Measurements from ENCODE around the gene MARF1. TPM values are rescaled to one million over a fixed set of nuclear protein-coding genes. Genes with fewer than 3 reads are reported as not detected.

Gene MARF1
- total and polyA plus RNA-seq, 9 of the 15 experiments (the other 6 are each of a cell fraction or from before 2014, with no cell fraction given) = 4.7 to 33.2 (median 11.7) TPM

- TF ChIP-seq SMARCB1 (IDR thresholded peaks at IDR 0.05; ENCODE audit: insufficient read length, low read depth) (no peak), ZBTB17 (CRISPR knock-in tag; IDR thresholded peaks at IDR 0.05) (no peak)
Measured at GRCh38 chr16:15544405-15544804, 98.5 kb downstream of the MARF1 start (continued).

MicroRNAs encoded within 50 kb of the gene (microRNA counts, 767-probe panel; counts per million panel counts)
- 3,416 counts per million, percentile 74 among the panel's probes with 10 or more counts for microRNA hsa-miR-484

Other genes with a start within 250 kb of the MARF1 start
- not detected in 2 replicates for gene MPV17L, start 247.4 kb downstream of the MARF1 start, total RNA-seq (2014; rRNA removed)
- gene MPV17L, start 247.4 kb downstream of the MARF1 start, total RNA-seq (2014; rRNA removed; fragmentation: Illumina TruSeq; extraction: Trizol) = not detected in 2 replicates
- gene MPV17L, start 247.4 kb downstream of the MARF1 start, total RNA-seq (2015; rRNA removed; fragmentation: Illumina TruSeq; extraction: Trizol) = not detected in 2 replicates
- gene MPV17L, start 247.4 kb downstream of the MARF1 start, total RNA-seq (2021) = 0.11 TPM in 1 of 2 replicates, not detected in the other
- not detected in 2 replicates for gene MPV17L, start 247.4 kb downstream of the MARF1 start, polyA plus RNA-seq (2011; rRNA removed)
- gene MPV17L, start 247.4 kb downstream of the MARF1 start, polyA plus RNA-seq (2014; fragmentation: Illumina TruSeq; extraction: Trizol) = not detected in 2 replicates
- not detected for gene MPV17L, start 247.4 kb downstream of the MARF1 start, polyA plus RNA-seq (2014; fragmentation: Nextera tagmentation; extraction: Ambion mirVana)
- not detected in 2 replicates for gene MPV17L, start 247.4 kb downstream of the MARF1 start, polyA plus RNA-seq (2014; rRNA removed)
- gene BMERB1, start 208.6 kb downstream of the MARF1 start, total RNA-seq (2014; rRNA removed) = 1.1 and 2.9 TPM in 2 replicates
- 0.47 and 1.3 TPM in 2 replicates for gene BMERB1, start 208.6 kb downstream of the MARF1 start, total RNA-seq (2014; rRNA removed; fragmentation: Illumina TruSeq; extraction: Trizol)
- gene BMERB1, start 208.6 kb downstream of the MARF1 start, total RNA-seq (2015; rRNA removed; fragmentation: Illumina TruSeq; extraction: Trizol) = 0.75 and 0.94 TPM in 2 replicates
- gene BMERB1, start 208.6 kb downstream of the MARF1 start, total RNA-seq (2021) = 0.98 and 1.5 TPM in 2 replicates
- gene BMERB1, start 208.6 kb downstream of the MARF1 start, polyA plus RNA-seq (2011; rRNA removed) = 0.91 and 1.2 TPM in 2 replicates
- gene BMERB1, start 208.6 kb downstream of the MARF1 start, polyA plus RNA-seq (2014; fragmentation: Illumina TruSeq; extraction: Trizol) = 1.4 and 1.7 TPM in 2 replicates
- gene BMERB1, start 208.6 kb downstream of the MARF1 start, polyA plus RNA-seq (2014; fragmentation: Nextera tagmentation; extraction: Ambion mirVana) = under 1 TPM; 0.29 to 0.31 TPM
- gene BMERB1, start 208.6 kb downstream of the MARF1 start, polyA plus RNA-seq (2014; rRNA removed) = 1.3 and 1.8 TPM in 2 replicates
- 27.5 and 28.2 TPM in 2 replicates for gene NDE1, start 7.1 kb upstream of the MARF1 start, total RNA-seq (2014; rRNA removed)
- gene NDE1, start 7.1 kb upstream of the MARF1 start, total RNA-seq (2014; rRNA removed; fragmentation: Illumina TruSeq; extraction: Trizol) = 34.7 and 43.9 TPM in 2 replicates
- gene NDE1, start 7.1 kb upstream of the MARF1 start, total RNA-seq (2015; rRNA removed; fragmentation: Illumina TruSeq; extraction: Trizol) = 29.0 and 30.0 TPM in 2 replicates
- 48.2 and 59.9 TPM in 2 replicates for gene NDE1, start 7.1 kb upstream of the MARF1 start, total RNA-seq (2021)
- gene NDE1, start 7.1 kb upstream of the MARF1 start, polyA plus RNA-seq (2011; rRNA removed) = 21.7 and 24.8 TPM in 2 replicates
- gene NDE1, start 7.1 kb upstream of the MARF1 start, polyA plus RNA-seq (2014; fragmentation: Illumina TruSeq; extraction: Trizol) = 39.2 and 40.4 TPM in 2 replicates
- gene NDE1, start 7.1 kb upstream of the MARF1 start, polyA plus RNA-seq (2014; fragmentation: Nextera tagmentation; extraction: Ambion mirVana) = 1 to 10 TPM; 3.1 to 3.6 TPM
- gene NDE1, start 7.1 kb upstream of the MARF1 start, polyA plus RNA-seq (2014; rRNA removed) = 31.0 and 32.2 TPM in 2 replicates
- gene MYH11, start 213.9 kb upstream of the MARF1 start, total RNA-seq (2014; rRNA removed) = 0.05 TPM in 1 of 2 replicates, not detected in the other
- not detected in 2 replicates for gene MYH11, start 213.9 kb upstream of the MARF1 start, total RNA-seq (2014; rRNA removed; fragmentation: Illumina TruSeq; extraction: Trizol)
- gene MYH11, start 213.9 kb upstream of the MARF1 start, total RNA-seq (2015; rRNA removed; fragmentation: Illumina TruSeq; extraction: Trizol) = not detected in 2 replicates
- gene MYH11, start 213.9 kb upstream of the MARF1 start, total RNA-seq (2021) = 0.47 and 0.78 TPM in 2 replicates
- not detected in 2 replicates for gene MYH11, start 213.9 kb upstream of the MARF1 start, polyA plus RNA-seq (2011; rRNA removed)
- gene MYH11, start 213.9 kb upstream of the MARF1 start, polyA plus RNA-seq (2014; fragmentation: Illumina TruSeq; extraction: Trizol) = 0.03 TPM in 1 of 2 replicates, not detected in the other
- under 1 TPM; 0.07 to 0.10 TPM for gene MYH11, start 213.9 kb upstream of the MARF1 start, polyA plus RNA-seq (2014; fragmentation: Nextera tagmentation; extraction: Ambion mirVana)
- gene MYH11, start 213.9 kb upstream of the MARF1 start, polyA plus RNA-seq (2014; rRNA removed) = 0.04 TPM in 1 of 2 replicates, not detected in the other
- 41.3 and 44.9 TPM in 2 replicates for gene CEP20, start 245.4 kb upstream of the MARF1 start, total RNA-seq (2014; rRNA removed)
- 102 and 119 TPM in 2 replicates for gene CEP20, start 245.4 kb upstream of the MARF1 start, total RNA-seq (2014; rRNA removed; fragmentation: Illumina TruSeq; extraction: Trizol)
- gene CEP20, start 245.4 kb upstream of the MARF1 start, total RNA-seq (2015; rRNA removed; fragmentation: Illumina TruSeq; extraction: Trizol) = 91.8 and 104 TPM in 2 replicates
- 61.2 and 74.2 TPM in 2 replicates for gene CEP20, start 245.4 kb upstream of the MARF1 start, total RNA-seq (2021)
- 117 and 119 TPM in 2 replicates for gene CEP20, start 245.4 kb upstream of the MARF1 start, polyA plus RNA-seq (2011; rRNA removed)
- 93.3 and 113 TPM in 2 replicates for gene CEP20, start 245.4 kb upstream of the MARF1 start, polyA plus RNA-seq (2014; fragmentation: Illumina TruSeq; extraction: Trizol)
- 100 to 1,000 TPM; 107 to 150 TPM for gene CEP20, start 245.4 kb upstream of the MARF1 start, polyA plus RNA-seq (2014; fragmentation: Nextera tagmentation; extraction: Ambion mirVana)
- 66.4 and 70.1 TPM in 2 replicates for gene CEP20, start 245.4 kb upstream of the MARF1 start, polyA plus RNA-seq (2014; rRNA removed)